GM21717 (cell line): ENCODE measurements around the gene PAK5.
"Not testable (repeated sequence)": the region's sequence is repeated elsewhere in the genome, so short reads cannot be mapped to it uniquely, and the experiment has no call there.

Experiments
- ATAC-seq: cut with Tn5 transposase; IDR thresholded peaks from one replicate; pipeline ENCODE4 v1.9.1; 2021; ENCODE audit warnings: mild to moderate bottlenecking, moderate library complexity; ENCODE audit not compliant: unreplicated experiment

The PAK5 gene

GRCh38 chr20:9686455-9686854 is 152.4 kb downstream of the PAK5 start:
- no peak for ATAC-seq

GRCh38 chr20:9686001-9686400 is 152.9 kb downstream of the PAK5 start:
- ATAC-seq, result no peak

GRCh38 chr20:9685011-9685410 is 153.9 kb downstream of the PAK5 start:
- no peak for ATAC-seq

- ATAC-seq, result no peak
Measured at GRCh38 chr20:9677100-9677623, 161.7 kb downstream of the PAK5 start.

GRCh38 chr20:9672981-9673380 is 165.9 kb downstream of the PAK5 start:
- no peak for ATAC-seq

GRCh38 chr20:9672027-9672426 is 166.8 kb downstream of the PAK5 start:
- no peak for ATAC-seq

- no peak for ATAC-seq
Measured at GRCh38 chr20:9668381-9668780, 170.5 kb downstream of the PAK5 start.

- ATAC-seq, result no peak
Measured at GRCh38 chr20:9663423-9663822, 175.5 kb downstream of the PAK5 start.

- no peak for ATAC-seq
Measured at GRCh38 chr20:9660236-9660868, 178.5 kb downstream of the PAK5 start.

GRCh38 chr20:9647741-9648140 is 191.1 kb downstream of the PAK5 start:
- no peak for ATAC-seq

GRCh38 chr20:9646375-9646774 is 192.5 kb downstream of the PAK5 start:
- ATAC-seq, result no peak

- ATAC-seq, result no peak
Measured at GRCh38 chr20:9642882-9643281, 196.0 kb downstream of the PAK5 start.

- not testable (repeated sequence) for ATAC-seq
Measured at GRCh38 chr20:9641499-9642000, 197.3 kb downstream of the PAK5 start.

- no peak for ATAC-seq
Measured at GRCh38 chr20:9637889-9638288, 201.0 kb downstream of the PAK5 start.

GRCh38 chr20:9635750-9636149 is 203.1 kb downstream of the PAK5 start:
- ATAC-seq, result no peak

- no peak for ATAC-seq
Measured at GRCh38 chr20:9634327-9634726, 204.5 kb downstream of the PAK5 start.

GRCh38 chr20:9632991-9633390 is 205.9 kb downstream of the PAK5 start:
- ATAC-seq, result no peak

GRCh38 chr20:9632265-9632664 is 206.6 kb downstream of the PAK5 start:
- ATAC-seq, result no peak

GRCh38 chr20:9630554-9630953 is 208.3 kb downstream of the PAK5 start:
- ATAC-seq, result no peak

GRCh38 chr20:9629831-9630230 is 209.0 kb downstream of the PAK5 start:
- no peak for ATAC-seq

- no peak for ATAC-seq
Measured at GRCh38 chr20:9628589-9628988, 210.3 kb downstream of the PAK5 start.

GRCh38 chr20:9628141-9628540 is 210.7 kb downstream of the PAK5 start:
- no peak for ATAC-seq

- ATAC-seq, result peak; percentile 59
Measured at GRCh38 chr20:9627219-9627618, 211.7 kb downstream of the PAK5 start.
